HEK293 (cell line): ENCODE measurements around the gene PGPEP1.
A peak's percentile ranks its signal among the peaks of the same experiment; 100 is the strongest.

ENCODE experiments used
- BCL11A ChIP-seq: fragments of 450-650 bp; formaldehyde crosslinking; IDR thresholded peaks from 2 replicates; pipeline ENCODE4 v1.5.1; 2016; ENCODE audit warnings: low read depth, missing biosample characterization, missing genetic modification characterization
- GLIS1 ChIP-seq: fragments of 450-650 bp; formaldehyde crosslinking; IDR thresholded peaks from 2 replicates; pipeline ENCODE4 v1.5.1; 2016; ENCODE audit warnings: missing biosample characterization, missing genetic modification characterization
- IKZF3 ChIP-seq: fragments of 450-650 bp; IDR thresholded peaks from 2 replicates; pipeline ENCODE4 v1.5.0; 2018; ENCODE audit warnings: missing biosample characterization, mild to moderate bottlenecking, missing genetic modification characterization, moderate library complexity
- PRDM4 ChIP-seq: fragments of 450-650 bp; formaldehyde crosslinking; IDR thresholded peaks from 2 replicates; pipeline ENCODE4 v1.5.1; 2017; ENCODE audit warnings: missing biosample characterization, missing genetic modification characterization
- ZBTB10 ChIP-seq: fragments of 450-650 bp; formaldehyde crosslinking; IDR thresholded peaks from 2 replicates; pipeline ENCODE4 v1.5.1; 2016; ENCODE audit warnings: missing biosample characterization, missing genetic modification characterization
- ZEB2 ChIP-seq: fragments of 450-650 bp; formaldehyde crosslinking; IDR thresholded peaks from 2 replicates; pipeline ENCODE4 v1.5.1; 2016; ENCODE audit warnings: missing biosample characterization, missing genetic modification characterization
- ZFHX2 ChIP-seq: fragments of 450-650 bp; formaldehyde crosslinking; conservative IDR thresholded peaks from 2 replicates; pipeline ENCODE4 v1.5.1; 2016; ENCODE audit warnings: missing biosample characterization, missing genetic modification characterization
- ZFP41 ChIP-seq: fragments of 450-650 bp; formaldehyde crosslinking; IDR thresholded peaks from 2 replicates; pipeline ENCODE4 v1.5.1; 2016; ENCODE audit warnings: missing biosample characterization, missing genetic modification characterization, borderline replicate concordance
- ZNF157 ChIP-seq: fragments of 450-650 bp; formaldehyde crosslinking; IDR thresholded peaks from 2 replicates; pipeline ENCODE4 v1.5.1; 2016; ENCODE audit warnings: missing biosample characterization, missing genetic modification characterization
- ZNF169 ChIP-seq: fragments of 450-650 bp; formaldehyde crosslinking; IDR thresholded peaks from 2 replicates; pipeline ENCODE4 v1.5.1; 2016; ENCODE audit warnings: missing biosample characterization, missing genetic modification characterization
- ZNF175 ChIP-seq: fragments of 450-650 bp; formaldehyde crosslinking; IDR thresholded peaks from 2 replicates; pipeline ENCODE4 v1.5.1; 2016; ENCODE audit warnings: missing biosample characterization, missing genetic modification characterization
- ZNF223 ChIP-seq: fragments of 450-650 bp; formaldehyde crosslinking; IDR thresholded peaks from 2 replicates; pipeline ENCODE4 v1.5.1; 2016; ENCODE audit warnings: missing biosample characterization, missing genetic modification characterization
- ZNF311 ChIP-seq: fragments of 450-650 bp; formaldehyde crosslinking; IDR thresholded peaks from 2 replicates; pipeline ENCODE4 v1.5.1; 2017; ENCODE audit warnings: missing biosample characterization, missing genetic modification characterization, borderline replicate concordance
- ZNF341 ChIP-seq: fragments of 450-650 bp; formaldehyde crosslinking; IDR thresholded peaks from 2 replicates; pipeline ENCODE4; 2016; ENCODE audit warnings: low read depth, missing biosample characterization, missing genetic modification characterization
- ZNF362 ChIP-seq: fragments of 450-650 bp; formaldehyde crosslinking; IDR thresholded peaks from 2 replicates; pipeline ENCODE4 v1.5.1; 2016; ENCODE audit warnings: missing biosample characterization, missing genetic modification characterization
- ZNF391 ChIP-seq: fragments of 450-650 bp; formaldehyde crosslinking; IDR thresholded peaks from 2 replicates; pipeline ENCODE4 v1.5.1; 2016; ENCODE audit warnings: low read depth, missing biosample characterization, missing genetic modification characterization, borderline replicate concordance
- ZNF394 ChIP-seq: fragments of 450-650 bp; formaldehyde crosslinking; IDR thresholded peaks from 2 replicates; pipeline ENCODE4 v1.5.1; 2016; ENCODE audit warnings: missing biosample characterization, missing genetic modification characterization, mild to moderate bottlenecking, moderate library complexity, borderline replicate concordance
- ZNF433 ChIP-seq: fragments of 450-650 bp; formaldehyde crosslinking; IDR thresholded peaks from 2 replicates; pipeline ENCODE4 v1.5.1; 2016; ENCODE audit warnings: missing biosample characterization, missing genetic modification characterization, low read depth
- ZNF488 ChIP-seq: fragments of 450-650 bp; formaldehyde crosslinking; IDR thresholded peaks from 2 replicates; pipeline ENCODE4 v1.5.1; 2016; ENCODE audit warnings: missing biosample characterization, missing genetic modification characterization
- ZNF521 ChIP-seq: fragments of 450-650 bp; formaldehyde crosslinking; IDR thresholded peaks from 2 replicates; pipeline ENCODE4 v1.5.1; 2017; ENCODE audit warnings: missing biosample characterization, mild to moderate bottlenecking, missing genetic modification characterization
- ZNF548 ChIP-seq: fragments of 450-650 bp; formaldehyde crosslinking; IDR thresholded peaks from 2 replicates; pipeline ENCODE4 v1.5.1; 2016; ENCODE audit warnings: missing biosample characterization, missing genetic modification characterization
- ZNF549 ChIP-seq: fragments of 450-650 bp; IDR thresholded peaks from 2 replicates; pipeline ENCODE4 v1.5.1; 2018; ENCODE audit warnings: missing biosample characterization, missing genetic modification characterization, mild to moderate bottlenecking, inconsistent platforms, moderate library complexity
- ZSCAN4 ChIP-seq: fragments of 450-650 bp; formaldehyde crosslinking; IDR thresholded peaks from 2 replicates; pipeline ENCODE4 v1.5.1; 2017; ENCODE audit warnings: missing biosample characterization, missing genetic modification characterization
- TF ChIP-seq, protein P1 (sequence below): fragments of 450-650 bp; formaldehyde crosslinking; IDR thresholded peaks from 2 replicates; pipeline ENCODE4 v1.5.1; 2016; ENCODE audit warnings: missing biosample characterization, missing genetic modification characterization
- TF ChIP-seq, protein P2 (sequence below): fragments of 450-650 bp; IDR thresholded peaks from 2 replicates; pipeline ENCODE4 v1.5.1; 2018; ENCODE audit warnings: missing biosample characterization, mild to moderate bottlenecking, missing genetic modification characterization
- TF ChIP-seq, protein P3 (sequence below): fragments of 450-650 bp; formaldehyde crosslinking; IDR thresholded peaks from 2 replicates; pipeline ENCODE4 v1.5.1; 2016; ENCODE audit warnings: missing biosample characterization, missing genetic modification characterization

The PGPEP1 gene

DNA sequence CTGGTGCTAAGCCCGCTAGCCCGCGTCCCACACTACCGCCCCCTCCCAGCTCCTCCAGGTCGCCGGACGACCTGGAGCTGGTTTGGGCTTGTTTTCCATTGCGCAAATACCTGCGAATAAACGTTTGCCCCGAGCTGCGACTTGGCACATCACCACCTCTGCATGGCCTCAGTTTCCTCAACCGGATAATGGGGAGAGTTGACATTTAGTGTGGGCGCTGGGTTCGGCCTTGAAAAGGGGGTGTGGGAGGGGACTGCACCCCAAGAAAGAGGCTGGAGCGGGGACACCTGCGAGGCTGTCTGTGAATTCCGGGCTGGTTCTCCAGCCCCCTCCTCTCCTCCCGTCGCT is 48.0 kb upstream of the PGPEP1 start (continued):
- TF ChIP-seq ZSCAN4 (tag by site-specific recombination) (no peak), PRDM4 (tag by site-specific recombination) (no peak), ZNF548 (no peak), ZNF488 (no peak), BCL11A (tag by site-specific recombination) (no peak), ZNF391 (tag by site-specific recombination) (0 out of 2 replicates have a peak, but pooled peaks have one; percentile 6), IKZF3 (tag by site-specific recombination) (no peak), ZNF223 (tag by site-specific recombination) (no peak), ZBTB10 (tag by site-specific recombination) (peak; percentile 74; the same call in 1 of the 2 replicates), ZNF311 (tag by site-specific recombination) (no peak), ZNF157 (no peak), ZNF341 (tag by site-specific recombination) (no peak), ZFHX2 (tag by site-specific recombination) (peak; percentile 66), ZFP41 (tag by site-specific recombination) (no peak), GLIS1 (tag by site-specific recombination) (no peak), ZNF521 (tag by site-specific recombination) (no peak), ZNF169 (tag by site-specific recombination) (no peak), ZEB2 (tag by site-specific recombination) (no peak), ZNF433 (tag by site-specific recombination) (no peak), ZNF362 (no peak), ZNF394 (tag by site-specific recombination) (peak; percentile 25; the same call in 1 of the 2 replicates), ZNF549 (no peak), ZNF175 (no peak)
- TF ChIP-seq, protein P1, sequence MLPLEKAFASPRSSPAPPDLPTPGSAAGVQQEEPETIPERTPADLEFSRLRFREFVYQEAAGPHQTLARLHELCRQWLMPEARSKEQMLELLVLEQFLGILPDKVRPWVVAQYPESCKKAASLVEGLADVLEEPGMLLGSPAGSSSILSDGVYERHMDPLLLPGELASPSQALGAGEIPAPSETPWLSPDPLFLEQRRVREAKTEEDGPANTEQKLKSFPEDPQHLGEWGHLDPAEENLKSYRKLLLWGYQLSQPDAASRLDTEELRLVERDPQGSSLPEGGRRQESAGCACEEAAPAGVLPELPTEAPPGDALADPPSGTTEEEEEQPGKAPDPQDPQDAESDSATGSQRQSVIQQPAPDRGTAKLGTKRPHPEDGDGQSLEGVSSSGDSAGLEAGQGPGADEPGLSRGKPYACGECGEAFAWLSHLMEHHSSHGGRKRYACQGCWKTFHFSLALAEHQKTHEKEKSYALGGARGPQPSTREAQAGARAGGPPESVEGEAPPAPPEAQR = no peak
- TF ChIP-seq, protein P2, sequence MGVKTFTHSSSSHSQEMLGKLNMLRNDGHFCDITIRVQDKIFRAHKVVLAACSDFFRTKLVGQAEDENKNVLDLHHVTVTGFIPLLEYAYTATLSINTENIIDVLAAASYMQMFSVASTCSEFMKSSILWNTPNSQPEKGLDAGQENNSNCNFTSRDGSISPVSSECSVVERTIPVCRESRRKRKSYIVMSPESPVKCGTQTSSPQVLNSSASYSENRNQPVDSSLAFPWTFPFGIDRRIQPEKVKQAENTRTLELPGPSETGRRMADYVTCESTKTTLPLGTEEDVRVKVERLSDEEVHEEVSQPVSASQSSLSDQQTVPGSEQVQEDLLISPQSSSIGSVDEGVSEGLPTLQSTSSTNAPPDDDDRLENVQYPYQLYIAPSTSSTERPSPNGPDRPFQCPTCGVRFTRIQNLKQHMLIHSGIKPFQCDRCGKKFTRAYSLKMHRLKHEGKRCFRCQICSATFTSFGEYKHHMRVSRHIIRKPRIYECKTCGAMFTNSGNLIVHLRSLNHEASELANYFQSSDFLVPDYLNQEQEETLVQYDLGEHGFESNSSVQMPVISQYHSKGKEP = no peak
- TF ChIP-seq, protein P3, sequence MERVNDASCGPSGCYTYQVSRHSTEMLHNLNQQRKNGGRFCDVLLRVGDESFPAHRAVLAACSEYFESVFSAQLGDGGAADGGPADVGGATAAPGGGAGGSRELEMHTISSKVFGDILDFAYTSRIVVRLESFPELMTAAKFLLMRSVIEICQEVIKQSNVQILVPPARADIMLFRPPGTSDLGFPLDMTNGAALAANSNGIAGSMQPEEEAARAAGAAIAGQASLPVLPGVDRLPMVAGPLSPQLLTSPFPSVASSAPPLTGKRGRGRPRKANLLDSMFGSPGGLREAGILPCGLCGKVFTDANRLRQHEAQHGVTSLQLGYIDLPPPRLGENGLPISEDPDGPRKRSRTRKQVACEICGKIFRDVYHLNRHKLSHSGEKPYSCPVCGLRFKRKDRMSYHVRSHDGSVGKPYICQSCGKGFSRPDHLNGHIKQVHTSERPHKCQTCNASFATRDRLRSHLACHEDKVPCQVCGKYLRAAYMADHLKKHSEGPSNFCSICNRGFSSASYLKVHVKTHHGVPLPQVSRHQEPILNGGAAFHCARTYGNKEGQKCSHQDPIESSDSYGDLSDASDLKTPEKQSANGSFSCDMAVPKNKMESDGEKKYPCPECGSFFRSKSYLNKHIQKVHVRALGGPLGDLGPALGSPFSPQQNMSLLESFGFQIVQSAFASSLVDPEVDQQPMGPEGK (tag by site-specific recombination) = 0 out of 2 replicates have a peak, but pooled peaks have one; percentile 6
